RWPE1 (cell line): ENCODE results near the gene CD40.

Source experiments
- CTCF ChIA-PET: fragments of 350-600 bp; sonication (Branson Sonifier 250); formaldehyde crosslinking; extraction: SDS; loops from one replicate; lab custom pipeline; 2021; lab: Yijun Ruan, JAX
- POLR2A ChIA-PET: fragments of 400-600 bp; formaldehyde crosslinking; extraction: SDS; loops from one replicate; lab custom pipeline; 2020; ENCODE audit warnings: antibody characterized with exemption; ENCODE audit not compliant: low non-redundant PET; lab: Yijun Ruan, JAX
- DNase-seq: peaks from one replicate; pipeline ENCODE4 v3.0.0; 2012; ENCODE audit warnings: low spot score
- H3K27ac ChIP-seq: fragments of 450-650 bp; 2 replicates; pipeline ENCODE4 v1.5.1; 2017
- CTCF ChIP-seq: fragments of 450-650 bp; conservative IDR thresholded peaks from 2 replicates; pipeline ENCODE4 v1.5.1; 2017; ENCODE audit warnings: low read depth, mild to moderate bottlenecking

Gene CD40

GRCh38 chr20:46101957-46102356 lies 16.2 kb upstream of the CD40 start:
- ChIA-PET CTCF (interaction anchor here (0.6 kb wide), 1 partner anchor 578 kb away, joined by 3 read pairs; no protein-coding TSS in a partner anchor), POLR2A (no interaction called here)
- DNase-seq, result no peak
- H3K27ac ChIP-seq, result no peak overlapping the region
- TF ChIP-seq CTCF, result no peak

DNA sequence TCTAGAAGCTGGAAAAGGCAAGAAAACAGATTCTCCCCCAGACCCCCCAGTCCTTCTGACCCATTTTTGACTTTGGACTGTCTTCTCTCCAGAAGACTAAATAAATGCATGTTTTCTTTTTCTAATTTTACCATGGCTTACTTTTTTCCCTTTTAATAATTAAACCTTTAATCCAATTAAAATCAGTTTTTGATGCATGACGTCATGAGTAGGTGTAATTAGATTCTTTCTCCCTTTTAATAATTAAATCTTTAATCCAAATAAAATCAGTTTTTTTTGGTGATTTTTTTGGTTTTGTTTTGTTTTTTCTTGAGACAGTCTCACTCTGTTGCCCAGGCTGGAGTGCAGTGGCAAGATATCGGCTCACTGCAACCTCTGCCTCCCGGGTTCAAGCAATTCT lies 15.2 kb upstream of the CD40 start:
- no peak overlapping the region for H3K27ac ChIP-seq
- DNase-seq, result no peak
- CTCF ChIA-PET, result no interaction called here
- TF ChIP-seq CTCF, result no peak
- POLR2A ChIA-PET, result no interaction called here

- no peak overlapping the region for H3K27ac ChIP-seq
- TF ChIP-seq CTCF, result no peak
- DNase-seq, result no peak
- ChIA-PET CTCF (no interaction called here), POLR2A (interaction anchor here (0.5 kb wide), 1 partner anchor 260 kb away, joined by 3 read pairs; no protein-coding TSS in a partner anchor)
Measured at GRCh38 chr20:46104262-46104661, 13.9 kb upstream of the CD40 start.

GRCh38 chr20:46107061-46107460 lies 11.1 kb upstream of the CD40 start:
- no peak for DNase-seq
- no peak overlapping the region for H3K27ac ChIP-seq
- ChIA-PET CTCF (interaction anchor here (0.7 to 1.3 kb wide), 4 partner anchors 93 to 342 kb away, joined by 4 to 5 read pairs (median 4); no protein-coding TSS in a partner anchor), POLR2A (no interaction called here)
- no peak for TF ChIP-seq CTCF

- no peak for TF ChIP-seq CTCF
- POLR2A ChIA-PET, result no interaction called here
Measured at GRCh38 chr20:46108435-46108841, 9.7 kb upstream of the CD40 start.

DNA sequence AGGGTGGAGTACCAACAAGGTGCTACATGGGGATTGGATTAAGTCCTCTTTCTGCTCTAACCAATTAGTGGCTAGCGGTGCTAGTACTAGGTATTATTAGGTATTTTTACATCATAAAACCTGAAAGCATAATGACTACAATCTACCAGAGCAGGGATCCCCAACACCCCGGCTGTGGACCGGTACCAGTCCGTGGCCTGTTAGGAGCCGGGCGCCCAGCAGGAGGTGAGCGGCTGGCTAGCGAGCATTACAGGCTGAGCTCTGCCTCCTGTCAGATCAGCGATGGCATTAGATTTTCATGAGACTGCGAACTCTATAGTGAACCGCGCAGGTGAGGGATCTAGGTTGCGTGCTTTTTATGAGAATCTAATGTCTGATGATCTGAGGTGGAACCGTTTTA lies 9.1 kb upstream of the CD40 start:
- ChIA-PET CTCF (no interaction called here), POLR2A (no interaction called here)
- no peak overlapping the region for H3K27ac ChIP-seq
- DNase-seq, result no peak
- TF ChIP-seq CTCF, result no peak

More at GRCh38 chr20:46108435-46108841, 9.7 kb upstream of the CD40 start:
- CTCF ChIA-PET, result interaction anchor here (1.2 kb wide), 1 partner anchor 341 kb away, joined by 5 read pairs; no protein-coding TSS in a partner anchor
- DNase-seq, result no peak
- H3K27ac ChIP-seq, result no peak overlapping the region
